Gastroesophageal sphincter (tissue), 4 donors: ENCODE results near the gene GPX7. TPM values are rescaled to one million over a fixed set of nuclear protein-coding genes. Genes with fewer than 3 reads are reported as not detected.

Source experiments
- ATAC-seq: fragments of 150-250 bp; one replicate; pipeline ENCODE4 v1.9.1; 2016; ENCODE audit warnings: mild to moderate bottlenecking, moderate library complexity
- H3K27ac ChIP-seq, 4 donors: fragments of 200-600 bp; sonication (generic) in 3 of 4; 1 replicate in 3 of 4; 2 replicates in 1 of 4; pipeline ENCODE4 v1.5.1; 2016 to 2019
- H3K27me3 ChIP-seq: fragments of 200-600 bp; sonication (generic); one replicate; pipeline ENCODE4 v1.5.1; 2019
- H3K36me3 ChIP-seq, 2 donors: fragments of 200-600 bp; sonication (generic); one replicate each; pipeline ENCODE4 v1.5.1; 2019; ENCODE audit warnings: control low read depth in 1 of 2
- H3K4me1 ChIP-seq, 3 donors: fragments of 200-600 bp; sonication (generic); 1 replicate in 2 of 3; 2 replicates in 1 of 3; pipeline ENCODE4 v1.5.1; 2016 to 2019; ENCODE audit warnings: control low read depth in 2 of 3
- H3K4me3 ChIP-seq, 2 donors: fragments of 200-600 bp; sonication (generic); one replicate each; pipeline ENCODE4 v1.5.1; 2019; ENCODE audit warnings: mild to moderate bottlenecking in 1 of 2, moderate library complexity in 1 of 2
- H3K9me3 ChIP-seq, 3 donors: fragments of 200-600 bp; sonication (generic); one replicate each; pipeline ENCODE4 v1.5.1; 2017 to 2019; ENCODE audit warnings: control low read depth in 2 of 3
- CTCF ChIP-seq, 4 experiments: fragments of 200-600 bp in 2 of 4; fragments of 450-650 bp in 2 of 4; sonication (generic) in 1 of 4; IDR thresholded peaks; one replicate each; pipeline ENCODE4 v1.5.1; 2017 to 2019; ENCODE audit warnings: antibody characterized with exemption in 4 of 4, mild to moderate bottlenecking in 2 of 4, moderate library complexity in 2 of 4
- EP300 ChIP-seq: sonication (generic); formaldehyde crosslinking; IDR thresholded peaks from one replicate; pipeline ENCODE4 v1.6.1; 2017; ENCODE audit warnings: antibody characterized with exemption, mild to moderate bottlenecking
- POLR2A ChIP-seq, 2 donors: fragments of 450-650 bp; IDR thresholded peaks; one replicate each; pipeline ENCODE4 v1.6.1; 2017; ENCODE audit warnings: antibody characterized with exemption in 2 of 2, mild to moderate bottlenecking in 2 of 2, moderate library complexity in 1 of 2
- POLR2AphosphoS5 ChIP-seq: sonication (generic); formaldehyde crosslinking; IDR thresholded peaks from one replicate; pipeline ENCODE4 v1.6.1; 2017; ENCODE audit warnings: antibody characterized with exemption
- WGBS, 2 donors: methylation state at CpG; one replicate each; pipeline ENCODE4 v1.1.5; 2018; ENCODE audit warnings: low coverage in 1 of 2; 5-methylcytosine and 5-hydroxymethylcytosine counted together
- total RNA-seq, 4 donors: library from RNA; depleted of rRNA; stranded (reverse); fragments of >200 nt; gene quantifications; one replicate each; pipeline ENCODE4 v1.1.0, GENCODE V29; 2016

GPX7 gene
- total RNA-seq, 4 donors from 2014 or later = 13.0 to 22.5 (median 16.2) TPM

DNA sequence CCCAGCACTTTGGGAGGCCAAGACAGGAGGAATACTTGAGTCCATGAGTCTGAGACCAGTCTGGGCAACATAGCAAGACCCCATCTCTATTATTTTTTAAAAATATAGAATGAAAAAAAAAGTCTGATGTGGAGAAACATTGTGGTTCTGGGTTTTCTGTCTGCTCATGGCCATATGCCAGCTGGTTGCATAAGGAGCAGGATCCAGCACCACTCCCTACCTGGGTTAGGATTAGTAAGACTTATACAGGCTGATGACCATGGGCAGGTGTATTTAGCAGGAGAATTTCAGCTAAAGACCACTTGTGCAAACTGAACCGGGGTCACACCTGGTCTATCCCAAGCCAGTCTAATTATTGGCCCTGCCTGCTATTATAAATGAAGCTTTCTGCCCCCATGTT lies 16.7 kb upstream of the GPX7 start:
- no peak for ATAC-seq
- no peak for TF ChIP-seq POLR2A (IDR thresholded peaks at IDR 0.05)
- TF ChIP-seq POLR2AphosphoS5 = no peak
- no peak for TF ChIP-seq CTCF (IDR thresholded peaks at IDR 0.05)
- TF ChIP-seq EP300 = no peak
- Histone ChIP-seq H3K4me3 (no peak overlapping the region), H3K27me3 (no peaks in the 10 kb centered on the region), H3K27ac (no peak overlapping the region), H3K36me3 (no peaks in the 10 kb centered on the region), H3K4me1 (no peaks in the 10 kb centered on the region), H3K9me3 (no peaks in the 10 kb centered on the region)
- WGBS, 2 donors = 100% methylated on average over 1 of the region's 1 CpG; no CpG with 5 or more reads in 1 of the 2 donors

GRCh38 chr1:52588027-52588426 lies 14.1 kb upstream of the GPX7 start:
- Histone ChIP-seq H3K27me3 (no peaks in the 10 kb centered on the region), H3K9me3 (no peaks in the 10 kb centered on the region), H3K4me3 (no peak overlapping the region), H3K27ac (no peak overlapping the region), H3K36me3 (no peaks in the 10 kb centered on the region), H3K4me1 (no peaks in the 10 kb centered on the region)
- no peak for ATAC-seq
- TF ChIP-seq EP300 = no peak
- TF ChIP-seq CTCF (IDR thresholded peaks at IDR 0.05) = no peak
- TF ChIP-seq POLR2AphosphoS5 = no peak
- no peak for TF ChIP-seq POLR2A (IDR thresholded peaks at IDR 0.05)

GRCh38 chr1:52588535-52588934 lies 13.6 kb upstream of the GPX7 start:
- ATAC-seq = no peak
- WGBS, 2 donors = 50 to 63% methylated on average over 1 of the region's 1 CpG
- Histone ChIP-seq H3K27me3 (no peaks in the 10 kb centered on the region), H3K36me3 (no peaks in the 10 kb centered on the region), H3K4me1 (no peaks in the 10 kb centered on the region), H3K9me3 (no peaks in the 10 kb centered on the region), H3K4me3 (no peak overlapping the region), H3K27ac (no peak overlapping the region)
- TF ChIP-seq CTCF (IDR thresholded peaks at IDR 0.05) (no peak), POLR2A (IDR thresholded peaks at IDR 0.05) (no peak), POLR2AphosphoS5 (no peak), EP300 (no peak)

- Histone ChIP-seq H3K27me3 (no peaks in the 10 kb centered on the region), H3K27ac (no peak overlapping the region), H3K36me3 (no peaks in the 10 kb centered on the region), H3K4me1 (no peaks in the 10 kb centered on the region), H3K9me3 (no peaks in the 10 kb centered on the region), H3K4me3 (no peak overlapping the region)
- 45 to 100% methylated on average over 2 to 6 of the region's 6 CpGs for whole genome bisulfite sequencing, 2 donors
- no peak for ATAC-seq
- TF ChIP-seq CTCF (IDR thresholded peaks at IDR 0.05) (no peak), EP300 (no peak)
Observed at GRCh38 chr1:52590266-52590665, 11.9 kb upstream of the GPX7 start.

GRCh38 chr1:52592637-52593323 lies 9.4 kb upstream of the GPX7 start:
- no peak overlapping the region for H3K27ac ChIP-seq
- TF ChIP-seq POLR2A (IDR thresholded peaks at IDR 0.05) (no peak), POLR2AphosphoS5 (no peak), EP300 (no peak), CTCF (IDR thresholded peaks at IDR 0.05) (no peak)
- no peaks in the 10 kb centered on the region for H3K4me1 ChIP-seq
- H3K9me3 ChIP-seq = no peaks in the 10 kb centered on the region
- H3K4me3 ChIP-seq = no peak overlapping the region
- ATAC-seq = no peak
- no peaks in the 10 kb centered on the region for H3K27me3 ChIP-seq
- WGBS, 2 donors = 72% methylated on average over 2 of the region's 5 CpGs; no CpG with 5 or more reads in 1 of the 2 donors
- no peaks in the 10 kb centered on the region for H3K36me3 ChIP-seq
